Fibroblast of skin of left biceps (primary cell): ENCODE measurements around the gene PRSS2.
"Not testable (repeated sequence)": the region's sequence is repeated elsewhere in the genome, so short reads cannot be mapped to it uniquely, and the experiment has no call there.

Experiments
- DNase-seq, 2 experiments: peaks; one replicate each; pipeline ENCODE4 v3.0.0-alpha.2; 2013; ENCODE audit warnings: low read depth in 2 of 2

The PRSS2 gene

DNA sequence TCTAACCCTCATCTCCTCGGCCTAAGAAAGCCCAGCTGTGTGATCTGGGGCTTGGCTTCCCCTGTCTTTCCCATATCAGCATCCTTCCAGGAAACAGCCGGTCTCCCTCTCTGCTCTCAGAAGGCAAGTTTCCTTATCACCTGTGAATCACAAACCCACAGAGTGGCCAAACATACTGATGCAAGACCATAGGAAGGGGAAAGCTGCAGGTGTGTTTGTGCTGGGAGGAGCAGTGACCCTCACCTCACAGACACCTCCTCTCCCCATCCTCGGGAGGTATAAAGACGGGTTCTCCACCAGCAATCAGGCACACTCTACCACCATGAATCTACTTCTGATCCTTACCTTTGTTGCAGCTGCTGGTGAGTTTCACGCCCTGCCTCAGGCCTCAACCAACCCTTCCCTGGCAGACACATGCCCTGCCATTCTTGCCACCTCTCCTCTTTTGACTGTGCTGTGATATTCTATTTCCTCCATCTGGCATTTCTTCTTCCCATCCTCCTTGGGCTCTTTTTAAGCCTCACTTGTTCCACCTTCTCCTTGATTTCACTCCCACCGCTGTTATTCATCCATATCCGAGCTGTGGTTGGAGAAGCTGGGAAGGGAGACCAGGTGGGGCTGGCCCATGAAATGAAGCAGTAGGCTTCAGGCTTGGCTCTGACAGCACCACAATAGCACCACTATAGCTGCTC lies at the start of gene PRSS2:
TSS of gene PRSS2 (plus strand) at position 310 of the 692 bp plus-strand sequence. CDS start at position 323, 13 bp downstream.
- no peak for DNase-seq

DNA sequence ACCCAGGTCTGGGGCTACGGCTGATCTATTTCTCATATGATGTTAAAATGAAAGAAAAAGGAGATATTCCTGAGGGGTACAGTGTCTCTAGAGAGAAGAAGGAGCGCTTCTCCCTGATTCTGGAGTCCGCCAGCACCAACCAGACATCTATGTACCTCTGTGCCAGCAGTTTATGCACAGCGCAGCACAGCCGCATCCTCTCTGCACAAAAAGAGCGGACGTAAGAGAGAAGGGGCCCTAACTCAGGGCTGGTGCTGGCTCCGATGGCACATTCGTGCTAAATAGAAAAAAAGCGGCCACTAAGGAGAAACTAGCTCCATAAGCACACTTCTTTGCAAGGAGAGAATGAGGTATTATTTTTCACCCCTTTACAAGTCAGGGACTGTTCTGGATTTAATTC lies 49.8 kb upstream of the PRSS2 start:
- no peak for DNase-seq

DNA sequence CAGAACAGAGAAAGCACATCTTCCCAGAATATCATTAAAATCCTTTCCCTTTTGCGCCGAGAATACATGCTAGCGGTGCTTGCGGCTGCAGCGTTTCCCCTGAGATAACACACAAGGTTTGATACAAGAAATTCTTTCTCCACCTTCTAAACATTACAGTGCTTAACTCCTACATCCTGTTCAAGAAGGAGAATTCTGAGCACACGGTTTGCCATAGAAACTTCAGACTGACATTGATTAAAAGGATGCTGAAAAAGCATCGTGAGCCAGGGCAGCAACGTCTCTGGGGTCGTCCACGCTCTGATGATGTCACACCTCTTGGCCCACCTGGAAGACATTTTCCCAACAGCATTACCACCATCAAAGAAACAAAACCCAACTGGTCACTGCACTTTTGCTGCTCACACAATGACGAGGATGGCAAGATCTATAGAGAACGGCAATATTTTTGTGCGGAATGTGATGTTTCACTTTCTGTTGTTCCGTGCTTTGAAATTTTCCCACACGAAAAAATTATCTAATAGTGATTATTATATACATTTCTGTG lies 48.4 kb upstream of the PRSS2 start:
- no peak for DNase-seq

DNA sequence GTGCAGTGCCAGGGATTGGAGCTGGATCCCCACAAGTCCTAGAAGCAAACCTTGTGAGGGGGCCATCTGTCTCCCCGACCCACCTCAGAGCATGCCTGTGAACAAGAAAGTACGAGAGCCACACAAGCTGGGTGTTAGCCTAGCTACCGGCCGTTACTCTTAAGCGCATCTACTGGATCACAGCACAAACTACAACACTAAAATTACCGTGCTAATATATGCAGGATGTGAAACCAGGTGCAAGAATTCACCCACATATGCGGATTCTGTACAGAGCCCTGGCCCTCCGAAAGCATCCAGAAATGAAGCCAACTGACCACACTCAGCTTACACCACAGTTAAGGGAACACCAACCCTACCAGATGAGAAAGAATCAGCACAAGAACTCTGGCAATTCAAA lies 37.5 kb upstream of the PRSS2 start:
- DNase-seq = no peak

DNA sequence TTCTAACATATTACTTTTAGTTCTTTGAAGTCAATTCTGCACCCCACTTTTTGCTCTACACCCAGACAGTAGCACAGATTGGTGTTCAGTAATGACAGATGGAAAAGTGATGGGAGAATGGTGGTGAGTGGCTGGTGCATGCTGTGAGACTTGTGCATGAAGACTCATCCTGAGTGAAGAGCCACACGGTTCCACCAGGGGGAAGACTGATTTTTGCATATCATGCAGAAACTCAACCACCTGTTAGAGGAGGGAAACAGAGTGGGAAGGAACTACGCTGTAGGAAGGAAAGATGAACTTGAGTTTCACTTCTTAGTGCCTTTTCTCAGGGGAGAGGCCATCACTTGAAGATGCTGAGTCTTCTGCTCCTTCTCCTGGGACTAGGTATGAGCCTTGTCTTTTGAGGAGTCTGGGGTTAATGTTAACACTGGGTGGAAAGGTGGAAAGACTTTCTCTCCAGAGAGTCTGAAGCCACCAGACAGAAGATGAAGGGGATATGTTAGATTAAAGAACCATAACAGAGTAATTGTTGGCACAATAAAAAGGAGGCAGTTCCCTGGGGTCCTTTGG lies 30.8 kb upstream of the PRSS2 start:
- DNase-seq = no peak

DNA sequence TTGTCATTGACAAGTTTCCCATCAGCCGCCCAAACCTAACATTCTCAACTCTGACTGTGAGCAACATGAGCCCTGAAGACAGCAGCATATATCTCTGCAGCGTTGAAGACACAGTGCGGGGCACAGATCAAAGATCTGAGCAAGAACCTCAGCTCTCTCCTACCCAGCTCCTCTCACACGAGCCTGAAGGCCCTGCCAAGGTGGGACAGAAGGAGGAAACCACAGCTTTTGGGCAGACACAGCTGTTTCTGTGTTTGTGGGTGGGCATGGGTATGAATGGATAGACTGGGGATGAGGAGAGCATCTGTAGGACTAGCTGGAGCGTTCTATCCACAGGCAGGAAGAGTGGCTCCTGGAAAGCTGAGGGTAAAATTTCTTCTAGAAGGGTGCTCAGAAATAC lies 30.0 kb upstream of the PRSS2 start:
- DNase-seq = no peak

DNA sequence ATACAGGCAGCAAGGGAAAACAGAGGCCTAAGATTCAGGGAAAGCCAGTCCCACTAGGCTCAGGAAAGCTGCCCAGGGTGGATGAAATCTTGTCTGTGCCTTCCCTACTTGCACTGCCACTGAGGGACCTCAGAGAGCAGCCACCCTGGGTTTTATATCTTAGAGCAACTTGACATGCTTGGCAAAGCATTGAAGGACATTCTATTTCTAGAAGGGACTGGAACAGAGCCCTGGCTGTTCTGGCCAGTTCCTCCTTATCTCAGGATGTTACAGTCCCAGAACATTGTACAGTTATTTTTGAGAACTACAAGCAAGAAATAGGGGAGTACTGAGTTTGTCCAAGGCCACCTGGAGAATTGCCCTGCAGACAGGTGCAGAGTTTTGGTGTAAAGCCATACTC lies 28.8 kb upstream of the PRSS2 start:
- DNase-seq = not testable (repeated sequence)

DNA sequence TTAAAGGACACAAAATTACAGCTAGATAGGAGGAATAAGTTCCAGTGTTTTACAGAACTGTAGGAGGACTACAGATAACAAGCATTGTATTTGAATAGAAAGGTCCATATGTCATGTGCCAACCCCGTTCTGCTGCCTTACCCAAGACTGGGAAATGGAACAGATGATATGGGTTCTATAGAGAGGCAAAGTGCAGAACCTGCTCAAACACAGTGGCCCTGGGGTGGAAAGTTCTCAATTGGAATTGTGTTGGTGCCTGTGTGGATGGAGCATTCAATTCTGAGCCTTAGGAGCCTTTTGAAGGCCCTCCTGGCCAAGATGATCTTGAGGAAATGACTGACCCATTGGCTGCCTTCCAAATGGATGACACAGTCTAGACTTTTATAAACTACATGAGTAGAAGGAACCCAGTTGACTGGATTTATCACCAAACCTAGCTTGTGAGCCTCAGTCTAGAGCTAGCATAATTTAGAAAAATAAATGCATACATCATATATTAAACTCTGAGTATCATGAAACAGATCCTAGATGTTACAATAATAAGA lies 25.6 kb upstream of the PRSS2 start:
- no peak for DNase-seq

DNA sequence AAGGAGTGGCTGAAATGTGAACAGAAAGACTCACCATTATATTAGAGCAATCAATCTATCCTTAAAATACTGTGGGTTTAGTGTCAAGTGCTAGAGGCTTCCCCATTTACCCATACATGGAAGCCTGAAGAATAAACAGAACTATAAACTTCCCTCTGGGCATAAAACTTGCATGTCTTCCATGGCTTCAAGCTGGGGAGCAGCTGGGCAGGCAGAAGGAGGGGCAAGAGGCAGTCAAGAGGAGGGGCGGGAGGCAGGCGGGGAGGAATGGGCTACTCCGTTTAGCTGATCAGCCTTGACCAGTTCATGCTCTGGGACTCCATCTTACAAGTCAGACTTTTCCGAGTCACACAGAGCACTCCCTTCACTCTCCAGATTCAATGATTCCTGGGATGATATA lies 25.0 kb upstream of the PRSS2 start:
- no peak for DNase-seq

DNA sequence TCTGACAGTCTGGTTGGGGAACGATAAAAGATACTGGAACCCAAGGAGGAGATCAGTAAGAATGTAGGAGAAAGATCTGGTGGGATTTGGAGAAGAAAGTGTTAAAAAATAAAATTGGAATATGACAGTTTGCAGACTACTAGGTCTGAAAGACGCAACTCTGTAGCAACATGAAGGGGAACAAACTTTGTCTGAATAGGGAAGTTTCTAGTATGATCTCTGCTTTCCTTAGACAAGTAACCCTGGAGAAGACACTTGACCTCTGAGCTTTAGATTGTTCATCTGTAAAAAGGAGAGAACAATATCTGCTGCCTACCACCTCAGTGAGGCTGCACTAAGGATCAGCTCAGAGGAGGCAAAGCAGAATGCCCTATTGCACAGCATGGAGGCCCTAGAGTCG lies 24.5 kb upstream of the PRSS2 start:
- no peak for DNase-seq

DNA sequence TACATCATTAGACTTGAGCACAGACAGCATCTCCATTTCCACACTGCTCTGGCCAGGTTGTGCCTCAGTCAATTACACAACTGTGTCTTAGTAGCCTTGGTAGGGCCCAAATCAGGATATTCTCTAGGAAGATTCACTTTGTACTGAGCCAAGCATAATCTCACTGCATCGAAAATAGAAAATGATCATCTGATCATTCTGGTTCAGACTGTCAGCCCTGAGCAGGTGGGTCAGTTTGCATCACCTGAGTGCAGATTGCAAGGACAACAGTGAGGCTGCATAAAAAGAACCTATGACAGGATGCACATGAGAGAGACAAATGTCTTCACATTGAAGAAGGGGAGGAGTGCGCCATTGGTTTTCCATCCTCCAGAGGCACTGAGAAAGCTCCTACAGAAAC lies 22.4 kb upstream of the PRSS2 start:
- not testable (repeated sequence) for DNase-seq

DNA sequence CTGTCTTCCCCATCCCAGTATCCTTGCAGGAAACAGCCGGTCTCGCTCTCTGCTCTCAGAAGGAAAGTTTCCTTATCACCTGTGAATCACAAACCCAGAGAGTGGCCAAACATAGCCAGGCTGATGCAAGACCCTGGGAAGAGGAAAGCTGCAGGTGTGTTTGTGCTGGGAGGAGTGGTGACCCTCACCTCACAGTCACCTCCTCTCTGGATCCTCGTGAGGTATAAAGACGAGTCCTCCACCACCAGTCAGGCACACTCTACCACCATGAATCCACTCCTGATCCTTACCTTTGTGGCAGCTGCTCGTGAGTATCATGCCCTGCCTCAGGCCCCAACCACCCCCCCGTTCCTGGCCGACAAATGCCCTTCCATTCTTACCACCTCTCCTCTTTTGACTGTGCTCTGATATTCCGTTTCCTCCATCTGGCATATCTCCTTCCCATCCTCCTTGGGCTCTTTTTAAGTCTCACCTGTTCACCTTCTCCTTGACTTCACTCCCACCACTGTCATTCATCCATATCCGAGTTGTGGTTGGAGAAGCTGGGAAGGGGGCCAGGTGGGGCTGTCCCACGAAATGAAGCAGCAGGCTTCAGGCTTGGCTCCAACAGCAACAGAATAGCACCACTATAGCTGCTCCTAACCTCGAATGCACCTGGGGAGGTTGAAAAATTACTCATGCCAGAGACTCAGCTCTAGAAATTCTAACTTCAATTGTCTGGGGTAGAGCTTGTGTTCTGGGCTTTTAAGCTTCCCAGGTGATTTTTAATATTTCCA lies 21.4 kb upstream of the PRSS2 start, which contains the start of gene PRSS1:
TSS of gene PRSS1 (plus strand) at position 255 of the 776 bp plus-strand sequence. CDS start at position 268, 13 bp downstream.
- DNase-seq = no peak

DNA sequence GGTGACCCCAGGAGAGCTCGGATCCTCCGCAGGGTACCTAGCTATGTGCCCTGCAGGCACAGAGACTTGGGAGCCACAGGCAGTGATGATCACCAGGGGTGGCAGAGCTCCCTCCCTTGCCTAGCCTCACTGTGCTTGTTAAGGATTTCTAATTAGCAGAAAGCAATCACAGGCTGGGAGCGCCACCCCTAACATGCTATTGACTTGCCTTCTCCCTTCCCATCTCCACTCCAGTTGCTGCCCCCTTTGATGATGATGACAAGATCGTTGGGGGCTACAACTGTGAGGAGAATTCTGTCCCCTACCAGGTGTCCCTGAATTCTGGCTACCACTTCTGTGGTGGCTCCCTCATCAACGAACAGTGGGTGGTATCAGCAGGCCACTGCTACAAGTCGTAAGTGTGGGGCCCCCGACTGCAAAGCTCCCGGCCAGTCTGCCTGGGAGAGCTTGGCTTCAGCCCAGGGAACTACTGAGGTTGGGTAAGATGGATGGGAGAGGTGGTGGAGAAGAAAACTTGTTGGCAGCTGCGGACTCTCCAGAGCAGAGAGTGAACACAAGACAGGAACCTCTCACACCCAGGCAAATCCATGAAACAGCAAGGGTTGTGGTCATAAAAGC lies 20.3 kb upstream of the PRSS2 start:
- DNase-seq = no peak

DNA sequence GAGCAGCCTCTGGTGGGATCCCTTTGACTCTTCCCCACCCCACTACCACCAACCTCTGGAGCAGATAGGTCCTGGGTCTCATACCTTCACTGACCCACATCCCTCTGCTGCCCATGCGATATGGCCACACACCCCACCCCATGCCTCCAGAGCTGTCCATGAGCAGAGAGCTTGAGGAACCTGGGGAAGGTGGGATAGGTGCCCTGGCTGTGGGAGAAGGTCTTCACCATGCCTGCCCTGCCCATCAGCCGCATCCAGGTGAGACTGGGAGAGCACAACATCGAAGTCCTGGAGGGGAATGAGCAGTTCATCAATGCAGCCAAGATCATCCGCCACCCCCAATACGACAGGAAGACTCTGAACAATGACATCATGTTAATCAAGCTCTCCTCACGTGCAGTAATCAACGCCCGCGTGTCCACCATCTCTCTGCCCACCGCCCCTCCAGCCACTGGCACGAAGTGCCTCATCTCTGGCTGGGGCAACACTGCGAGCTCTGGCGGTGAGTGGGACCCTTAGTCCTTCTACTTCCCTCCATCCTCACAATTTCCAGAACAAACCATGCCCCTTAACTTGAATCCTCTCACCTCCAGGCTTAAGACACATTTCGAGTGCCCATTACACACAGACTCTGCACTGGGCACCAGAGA lies 19.1 kb upstream of the PRSS2 start:
- DNase-seq = not testable (repeated sequence)

DNA sequence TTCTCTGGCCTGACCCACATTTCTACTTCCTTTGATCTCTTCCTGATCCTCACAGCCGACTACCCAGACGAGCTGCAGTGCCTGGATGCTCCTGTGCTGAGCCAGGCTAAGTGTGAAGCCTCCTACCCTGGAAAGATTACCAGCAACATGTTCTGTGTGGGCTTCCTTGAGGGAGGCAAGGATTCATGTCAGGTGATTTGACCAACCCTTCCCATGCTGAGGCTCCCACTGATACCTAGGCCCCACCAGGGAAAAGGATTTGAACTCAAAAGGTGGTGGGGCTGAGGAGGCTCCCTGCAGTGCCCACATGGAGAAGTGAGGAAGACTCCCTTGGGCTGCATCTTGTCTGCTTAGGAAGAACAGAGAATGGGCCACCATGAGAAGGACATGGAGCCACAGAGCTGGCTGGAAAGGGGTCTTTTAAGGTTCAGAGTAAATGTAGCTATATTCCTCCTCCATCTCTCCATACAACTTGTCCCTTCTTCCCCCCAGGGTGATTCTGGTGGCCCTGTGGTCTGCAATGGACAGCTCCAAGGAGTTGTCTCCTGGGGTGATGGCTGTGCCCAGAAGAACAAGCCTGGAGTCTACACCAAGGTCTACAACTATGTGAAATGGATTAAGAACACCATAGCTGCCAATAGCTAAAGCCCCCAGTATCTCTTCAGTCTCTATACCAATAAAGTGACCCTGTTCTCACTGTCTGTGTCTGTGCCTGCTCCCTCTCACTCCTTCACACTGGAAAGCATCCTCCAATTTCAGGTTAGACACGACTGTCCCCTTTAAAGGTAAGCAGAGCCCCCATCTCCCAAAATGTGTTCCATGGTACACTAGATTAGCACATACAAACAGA lies 18.2 kb upstream of the PRSS2 start:
- no peak for DNase-seq

DNA sequence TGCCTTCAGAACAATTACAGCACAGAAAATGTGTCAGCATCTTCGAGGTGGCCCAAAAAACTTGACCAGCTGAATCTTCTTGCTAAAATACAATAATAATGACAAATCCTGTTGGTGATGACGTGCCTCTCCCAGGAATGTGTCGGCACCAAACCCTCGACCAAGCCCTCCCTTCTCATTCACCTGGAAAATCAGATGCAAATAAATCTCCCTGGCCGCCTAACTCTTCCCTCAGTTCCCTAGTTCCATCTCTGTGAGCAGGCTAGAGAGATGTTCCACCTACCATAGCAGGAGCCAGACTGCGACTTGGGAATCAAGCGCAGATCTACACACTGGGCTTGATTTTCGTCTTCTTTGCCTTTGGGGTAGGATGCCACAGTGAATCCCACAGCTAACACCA lies 17.4 kb upstream of the PRSS2 start:
- no peak for DNase-seq

DNA sequence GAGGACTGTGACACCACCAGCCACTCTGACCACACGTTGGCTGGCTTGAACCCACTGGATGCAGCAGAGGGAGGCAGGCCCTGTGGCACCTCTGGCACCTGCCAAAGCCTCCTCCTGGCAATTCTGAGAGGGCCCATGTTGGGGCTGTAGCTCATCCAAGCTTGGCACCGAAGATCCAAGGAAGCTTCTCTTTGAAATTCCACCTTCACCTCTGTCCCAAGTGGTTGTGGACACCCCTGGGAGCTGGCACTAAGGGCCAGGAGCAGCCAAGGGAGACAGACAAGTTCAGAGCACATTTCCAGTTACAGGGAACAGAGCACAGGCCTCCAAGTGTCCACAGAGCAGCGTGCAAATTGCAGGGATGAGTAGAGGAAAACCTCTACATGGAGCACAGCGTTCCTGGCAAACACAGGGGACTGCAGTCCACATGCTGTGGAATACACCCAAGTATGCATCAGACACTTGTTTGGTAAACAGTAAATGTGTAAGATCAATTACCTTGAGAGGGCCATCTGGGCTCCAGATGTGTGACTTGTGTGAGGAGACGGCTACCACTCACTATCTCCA lies 16.8 kb upstream of the PRSS2 start:
- not testable (repeated sequence) for DNase-seq

DNA sequence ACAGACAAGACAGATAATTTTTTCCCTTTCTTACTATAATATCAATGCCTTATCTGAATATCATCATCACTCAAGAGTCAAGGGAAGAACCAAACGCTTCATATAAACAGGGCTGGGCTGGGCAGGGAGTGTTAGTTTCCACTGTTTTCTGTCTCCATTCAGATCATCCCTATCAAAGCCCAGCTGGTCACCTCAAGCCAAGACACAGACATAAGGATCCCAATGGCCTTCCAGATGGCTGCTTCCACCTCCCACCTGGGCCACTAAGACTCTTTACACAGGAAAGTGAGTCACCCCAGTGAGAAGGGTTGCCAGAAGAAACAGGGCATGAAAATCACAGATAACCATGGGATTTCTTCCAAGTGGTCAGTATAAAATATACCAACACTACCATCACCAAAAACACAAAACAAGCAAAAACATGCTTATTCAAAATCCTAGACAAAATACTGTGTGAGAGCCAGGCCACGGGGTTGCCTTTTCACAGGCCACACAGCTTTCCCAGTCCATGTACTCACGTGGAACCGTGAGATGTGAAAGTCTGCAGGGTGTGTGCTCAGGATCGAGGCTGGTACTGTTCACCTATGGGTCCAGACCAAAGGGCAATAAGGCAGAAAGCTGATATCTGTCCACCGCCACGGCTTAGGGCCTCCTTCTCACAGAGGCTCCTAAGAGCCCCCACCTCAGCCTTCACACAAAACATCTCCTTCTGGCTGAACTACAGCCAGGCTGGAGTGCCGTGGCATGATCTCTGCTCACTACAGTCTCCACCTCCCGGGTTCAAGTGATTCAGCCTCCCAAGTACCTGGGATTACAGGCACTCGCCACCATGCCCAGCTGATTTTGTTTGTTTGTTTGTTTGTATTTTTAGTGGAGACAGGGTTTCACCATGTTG lies 15.8 kb upstream of the PRSS2 start:
- DNase-seq = no peak

DNA sequence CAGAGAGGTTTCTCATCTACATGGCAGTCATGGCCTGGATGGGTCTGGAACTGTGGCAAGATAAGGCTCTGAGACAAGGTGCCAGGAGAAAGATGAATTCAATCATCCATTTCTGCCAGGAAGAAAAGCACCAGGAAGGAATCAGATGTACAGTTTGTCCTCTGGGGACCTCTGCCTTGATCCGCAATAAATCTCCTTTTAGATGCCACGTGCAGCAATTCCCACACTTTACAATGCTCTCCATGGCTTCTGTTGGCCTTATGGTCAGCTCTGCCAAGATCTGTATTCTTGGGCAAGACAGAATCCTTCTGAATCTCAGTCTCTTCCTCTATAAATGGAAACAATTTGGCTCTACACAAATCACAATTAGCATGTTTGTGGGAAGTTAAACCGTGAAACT lies 12.5 kb upstream of the PRSS2 start:
- not testable (repeated sequence) for DNase-seq
